H1 (cell line): ENCODE measurements around the gene RALGDS. TPM values are rescaled to one million over a fixed set of nuclear protein-coding genes. Genes with fewer than 3 reads are reported as not detected.
"Not testable (repeated sequence)": the region's sequence is repeated elsewhere in the genome, so short reads cannot be mapped to it uniquely, and the experiment has no call there.

Experiments
- CTCF ChIA-PET: fragments of 300-600 bp; sonication (Branson Sonifier 250); formaldehyde crosslinking; loops from one replicate; lab custom pipeline; 2021; ENCODE audit not compliant: partially characterized antibody; lab: Charles Lee
- POLR2A ChIA-PET: fragments of 300-600 bp; sonication (Branson Sonifier 250); formaldehyde crosslinking; loops from one replicate; lab custom pipeline; 2021; ENCODE audit warnings: inconsistent platforms; ENCODE audit not compliant: partially characterized antibody; lab: Charles Lee
- DNase-seq, 2 experiments: peaks; one replicate each; pipeline versions ENCODE4 v3.0.0 to v3.0.0-alpha.2; 2010 to 2022; ENCODE audit warnings: low spot score in 2 of 2, low read depth in 1 of 2, mixed read lengths in 1 of 2
- FAIRE-seq: peaks from 2 replicates; lab custom pipeline; 2011; peaks lifted over from hg19 to GRCh38; lab: Jason Lieb, UNC
- H2AFZ ChIP-seq: 2 replicates; pipeline ENCODE4 v1.8.1; 2012; ENCODE audit warnings: low read length, inconsistent platforms
- H2AK5ac ChIP-seq: 2 replicates; pipeline ENCODE4 v1.6.1; 2013; ENCODE audit warnings: low read depth, low read length
- H2BK120ac ChIP-seq: replicated peaks from 2 replicates; pipeline ENCODE3; 2013; ENCODE audit warnings: low read depth, low read length, inconsistent platforms
- H2BK12ac ChIP-seq: 2 replicates; pipeline ENCODE4 v1.6.1; 2013; ENCODE audit warnings: low read depth, low read length
- H2BK15ac ChIP-seq: 2 replicates; pipeline ENCODE4 v1.6.1; 2013; ENCODE audit warnings: low read length
- H2BK20ac ChIP-seq: 2 replicates; pipeline ENCODE4 v1.6.1; 2013; ENCODE audit warnings: low read length
- H2BK5ac ChIP-seq: 2 replicates; pipeline ENCODE4 v1.6.1; 2013; ENCODE audit warnings: low read depth, low read length
- H3K14ac ChIP-seq: 2 replicates; pipeline ENCODE4 v1.6.1; 2013; ENCODE audit warnings: inconsistent platforms; ENCODE audit not compliant: insufficient read length
- H3K18ac ChIP-seq: 2 replicates; pipeline ENCODE4 v1.6.1; 2013; ENCODE audit warnings: low read length; ENCODE audit errors: extremely low read depth
- H3K23ac ChIP-seq: 2 replicates; pipeline ENCODE4 v1.6.1; 2013; ENCODE audit warnings: inconsistent platforms; ENCODE audit not compliant: insufficient read length
- H3K23me2 ChIP-seq: 2 replicates; pipeline ENCODE4 v1.6.1; 2013; ENCODE audit warnings: low read depth, low read length
- H3K27ac ChIP-seq: 2 replicates; pipeline ENCODE4 v1.6.1; 2011; ENCODE audit warnings: low read depth, low read length, inconsistent platforms
- H3K27me3 ChIP-seq, 4 experiments: replicated peaks in 1 of 4; 1 replicate in 1 of 4; 2 replicates in 3 of 4; pipeline versions ENCODE4 v1.6.1 to v1.8.1; 2011 to 2013; ENCODE audit warnings: low read length in 3 of 4, mild to moderate bottlenecking in 3 of 4, inconsistent platforms in 2 of 4, mixed read lengths in 2 of 4, moderate library complexity in 1 of 4; ENCODE audit not compliant: control insufficient read depth in 3 of 4, insufficient read depth in 3 of 4; ENCODE audit errors: extremely low read depth in 1 of 4
- H3K36me3 ChIP-seq, 4 experiments: 2 replicates each; pipeline versions ENCODE4 v1.6.1 to v1.8.1; 2011 to 2013; ENCODE audit warnings: mild to moderate bottlenecking in 4 of 4, low read length in 3 of 4, moderate library complexity in 2 of 4, control low read depth in 1 of 4, inconsistent platforms in 1 of 4; ENCODE audit not compliant: insufficient read depth in 4 of 4, control insufficient read depth in 2 of 4
- H3K4ac ChIP-seq: replicated peaks from 2 replicates; pipeline ENCODE3; 2013; ENCODE audit warnings: low read length, low read depth, mixed read lengths, inconsistent platforms; ENCODE audit not compliant: insufficient read length
- H3K4me1 ChIP-seq, 4 experiments: replicated peaks in 1 of 4; 1 replicate in 1 of 4; 2 replicates in 3 of 4; pipeline versions ENCODE4 v1.6.1 to v1.8.1; 2011 to 2013; ENCODE audit warnings: low read length in 3 of 4, inconsistent platforms in 2 of 4, mixed read lengths in 1 of 4; ENCODE audit not compliant: insufficient read depth in 4 of 4, control insufficient read depth in 3 of 4
- H3K4me2 ChIP-seq, 2 experiments: 2 replicates each; pipeline versions ENCODE4 v1.6.1 to v1.8.1; 2011 to 2013; ENCODE audit warnings: low read depth in 2 of 2, low read length in 2 of 2, control low read depth in 1 of 2, inconsistent platforms in 1 of 2, mild to moderate bottlenecking in 1 of 2; ENCODE audit not compliant: insufficient read depth in 1 of 2
- H3K4me3 ChIP-seq, 4 experiments: fragments of 200-600, 300-600 bp in 1 of 4; sonication (generic), shearing (Covaris generic), sonication (Bioruptor Twin) in 1 of 4; 2 replicates each; pipeline versions ENCODE4 v1.5.1 to v1.8.1; 2011 to 2016; ENCODE audit warnings: low read length in 4 of 4, low read depth in 3 of 4, control low read depth in 2 of 4, inconsistent platforms in 2 of 4, mild to moderate bottlenecking in 2 of 4, mixed read lengths in 1 of 4, moderate library complexity in 1 of 4; ENCODE audit not compliant: insufficient read depth in 2 of 4; ENCODE audit errors: extremely low read depth in 1 of 4
- H3K56ac ChIP-seq: replicated peaks from 2 replicates; pipeline ENCODE3; 2013; ENCODE audit warnings: low read depth, mild to moderate bottlenecking, mixed read lengths, low read length, inconsistent platforms; ENCODE audit not compliant: insufficient read length
- H3K79me1 ChIP-seq: 2 replicates; pipeline ENCODE4 v1.6.1; 2013; ENCODE audit warnings: low read depth, low read length, control low read depth
- H3K79me2 ChIP-seq, 2 experiments: 2 replicates each; pipeline versions ENCODE4 v1.6.1 to v1.8.1; 2012 to 2013; ENCODE audit warnings: low read length in 2 of 2, mild to moderate bottlenecking in 2 of 2, inconsistent platforms in 1 of 2; ENCODE audit not compliant: insufficient read depth in 2 of 2, control insufficient read depth in 1 of 2
- H3K9ac ChIP-seq, 4 experiments: replicated peaks in 1 of 4; 1 replicate in 1 of 4; 2 replicates in 3 of 4; pipeline versions ENCODE4 v1.6.1 to v1.8.1; 2011 to 2013; ENCODE audit warnings: low read depth in 3 of 4, low read length in 3 of 4, control low read depth in 2 of 4, mild to moderate bottlenecking in 2 of 4, moderate library complexity in 2 of 4, inconsistent platforms in 1 of 4; ENCODE audit errors: extremely low read depth in 1 of 4
- H3K9me3 ChIP-seq, 2 experiments: 2 replicates each; pipeline versions ENCODE4 v1.6.1 to v1.8.1; 2012 to 2013; ENCODE audit warnings: mild to moderate bottlenecking in 2 of 2, moderate library complexity in 2 of 2, control low read depth in 1 of 2, inconsistent platforms in 1 of 2, low read depth in 1 of 2, low read length in 1 of 2, mixed read lengths in 1 of 2; ENCODE audit not compliant: insufficient read depth in 2 of 2
- H4K20me1 ChIP-seq, 2 experiments: replicated peaks in 1 of 2; 2 replicates each; pipeline versions ENCODE3 to v1.8.1; 2011 to 2013; ENCODE audit warnings: inconsistent platforms in 2 of 2, low read length in 2 of 2, mild to moderate bottlenecking in 1 of 2; ENCODE audit not compliant: insufficient read depth in 2 of 2, control insufficient read depth in 1 of 2
- H4K5ac ChIP-seq: 2 replicates; pipeline ENCODE4 v1.6.1; 2013; ENCODE audit warnings: low read length, low read depth, mixed read lengths, inconsistent platforms; ENCODE audit not compliant: insufficient read length
- H4K8ac ChIP-seq: 2 replicates; pipeline ENCODE4 v1.8.0; 2013; ENCODE audit warnings: mild to moderate bottlenecking, moderate library complexity, low read length, inconsistent platforms; ENCODE audit not compliant: insufficient read depth; ENCODE audit errors: extremely low read depth
- H4K91ac ChIP-seq: replicated peaks from 2 replicates; pipeline ENCODE3; 2013; ENCODE audit warnings: low read length, mixed read lengths, inconsistent platforms; ENCODE audit not compliant: insufficient read length
- EGR1 ChIP-seq: IDR thresholded peaks from 2 replicates; pipeline ENCODE4 v1.6.1; 2011; ENCODE audit warnings: low read depth, low read length, borderline replicate concordance
- EP300 ChIP-seq, 2 experiments: IDR thresholded peaks; 1 replicate in 1 of 2; 2 replicates in 1 of 2; pipeline ENCODE4 v1.6.1; 2011 to 2012; ENCODE audit warnings: low read depth in 2 of 2, low read length in 2 of 2, mild to moderate bottlenecking in 2 of 2, borderline replicate concordance in 1 of 2, inconsistent platforms in 1 of 2, moderate library complexity in 1 of 2
- JUND ChIP-seq: IDR thresholded peaks from 2 replicates; pipeline ENCODE4 v1.6.1; 2011; ENCODE audit warnings: mild to moderate bottlenecking, improper control_type of control experiment, low read length
- POLR2AphosphoS5 ChIP-seq: IDR thresholded peaks from 2 replicates; pipeline ENCODE4 v1.6.1; 2011; ENCODE audit warnings: low read depth, low read length
- SRF ChIP-seq: IDR thresholded peaks from 2 replicates; pipeline ENCODE4 v1.6.1; 2011; ENCODE audit warnings: mild to moderate bottlenecking, low read depth, low read length, moderate library complexity
- WGBS, 2 experiments: shearing (Covaris generic) in 1 of 2; methylation state at CpG; one replicate each; pipeline versions ENCODE4 v1.1.6 to v1.1.7; 2013 to 2015; ENCODE audit warnings: low lambda C conversion rate in 2 of 2, mixed read lengths in 2 of 2, inconsistent platforms in 1 of 2, low coverage in 1 of 2, missing lambda C conversion rate in 1 of 2; ENCODE audit not compliant: insufficient replicate concordance in 2 of 2, insufficient coverage in 1 of 2, insufficient read length in 1 of 2; ENCODE audit errors: extremely low coverage in 1 of 2, missing lambda C conversion rate in 1 of 2; 5-methylcytosine and 5-hydroxymethylcytosine counted together
- polyA plus RNA-seq, 7 experiments: library from polyadenylated mRNA; depleted of rRNA in 3 of 7; stranded (reverse) in 5 of 7; unstranded in 2 of 7; fragments of >200 nt in 5 of 7; fragments of 200-250 nt in 2 of 7; gene quantifications; 1 replicate in 5 of 7; 2 replicates in 1 of 7; 4 replicates in 1 of 7; pipeline versions ENCODE4 v1.2.1 to v1.2.3, GENCODE V29; 2011 to 2013; ENCODE audit warnings: missing spikeins in 2 of 7, mixed read lengths in 2 of 7
- total RNA-seq: library from RNA; stranded (reverse); fragmentation: NEBNext Ultra II Directional; extraction: Animal tissue kit (Norgen Biotek cat#: 25700); gene quantifications from 2 replicates; pipeline ENCODE4 v1.2.1, GENCODE V29; 2021

Gene RALGDS
- total and polyA plus RNA-seq, 2 of the 8 experiments (the other 6 are each of a cell fraction or from before 2014, with no cell fraction given), result 14.5 to 25.5 TPM

- TF ChIP-seq POLR2AphosphoS5, result no peak
- TF ChIP-seq JUND, result no peak
- no peak for TF ChIP-seq EGR1
- no peak for TF ChIP-seq SRF
- no peak for TF ChIP-seq EP300 (IDR thresholded peaks at IDR 0.05; ENCODE audit: borderline replicate concordance in 1 of 2, low read depth in 2 of 2, low read length in 2 of 2)
Observed at GRCh38 chr9:133071484-133072150, 49.4 kb downstream of the RALGDS start (continued).

GRCh38 chr9:133070985-133071384 lies 50.1 kb downstream of the RALGDS start:
- H3K79me1 ChIP-seq, H3K14ac ChIP-seq, DNase-seq, H3K18ac ChIP-seq, H3K23ac ChIP-seq, H4K5ac ChIP-seq, H3K23me2 ChIP-seq, H3K56ac ChIP-seq, H3K27ac ChIP-seq, H3K4me3 ChIP-seq, H4K20me1 ChIP-seq, H2BK120ac ChIP-seq, H4K8ac ChIP-seq, H4K91ac ChIP-seq, H2AK5ac ChIP-seq, H3K79me2 ChIP-seq, H3K4ac ChIP-seq, POLR2A ChIA-PET, FAIRE-seq, H3K9ac ChIP-seq, H2BK20ac ChIP-seq, H2BK15ac ChIP-seq, H3K9me3 ChIP-seq, H3K4me1 ChIP-seq, H3K27me3 ChIP-seq, H3K36me3 ChIP-seq, H2BK5ac ChIP-seq, H2AFZ ChIP-seq, H2BK12ac ChIP-seq, H3K4me2 ChIP-seq: not testable (repeated sequence)
- WGBS, 2 experiments, result 91% methylated on average over 11 of the region's 31 CpGs; no CpG with 5 or more reads in 1 of the 2 experiments
- CTCF ChIA-PET, result interaction anchor here (1.0 kb wide), 1 partner anchor 16 kb away, joined by 3 read pairs; no protein-coding TSS in a partner anchor
